Measurements from ENCODE around the gene TET1.

GRCh38 chr10:68553599-68553998 is 6.5 kb upstream of the TET1 start:
- TF ChIP-seq CTCF (IDR thresholded peaks at IDR 0.05), result no peak
- TF ChIP-seq ZFX (IDR thresholded peaks at IDR 0.05; ENCODE audit: borderline replicate concordance), result no peak
